Left ventricle myocardium inferior (tissue), 1 donor: ENCODE measurements around the gene PRKG1. TPM values are rescaled to one million over a fixed set of nuclear protein-coding genes. Genes with fewer than 3 reads are reported as not detected.
"Not testable (repeated sequence)": the region's sequence is repeated elsewhere in the genome, so short reads cannot be mapped to it uniquely, and the experiment has no call there.

Experiments
- DNase-seq: peaks from one replicate; pipeline ENCODE4 v3.0.0-alpha.2; 2020
- H3K27ac ChIP-seq: fragments of 200-600 bp; replicated peaks from 2 replicates; pipeline ENCODE4 v1.8.0; 2021
- H3K27me3 ChIP-seq: fragments of 200-600 bp; 2 replicates; pipeline ENCODE4 v1.8.0; 2021; ENCODE audit warnings: low read depth
- H3K36me3 ChIP-seq: fragments of 200-600 bp; 2 replicates; pipeline ENCODE4 v1.8.0; 2021
- H3K4me1 ChIP-seq: fragments of 200-600 bp; 2 replicates; pipeline ENCODE4 v1.8.0; 2021
- H3K4me3 ChIP-seq: fragments of 200-600 bp; 2 replicates; pipeline ENCODE4 v1.8.0; 2021; ENCODE audit warnings: mild to moderate bottlenecking, moderate library complexity
- H3K9me3 ChIP-seq: fragments of 200-600 bp; replicated peaks from 2 replicates; pipeline ENCODE4 v1.8.0; 2021
- CTCF ChIP-seq: fragments of 200-600 bp; IDR thresholded peaks from 2 replicates; pipeline ENCODE4 v1.8.0; 2021; ENCODE audit warnings: antibody characterized with exemption, mild to moderate bottlenecking, borderline replicate concordance
- intact Hi-C: fragments of 100-400 bp; cut with micrococcal nuclease; formaldehyde crosslinking; loops from one replicate; pipeline ENCODE4 v1.11.0; 2022
- total RNA-seq: library from RNA; stranded (reverse); fragmentation: NEBNext Ultra II Directional; extraction: Animal tissue kit (Norgen Biotek cat#: 25700); gene quantifications from one replicate; pipeline ENCODE4 v1.2.1, GENCODE V29; 2021
- donor health status: DM: no; HTN: yes; CAD: no; lungs with severe emphysema.

Gene PRKG1
- total RNA-seq, 1 donor from 2014 or later: 38.9 TPM

GRCh38 chr10:51158832-51159231, 84.5 kb downstream of the PRKG1 start:
- intact Hi-C loops: no loop called here
- H3K4me1 ChIP-seq: peaks cover 21% of the 10 kb centered on the region
- no peaks in the 10 kb centered on the region for H3K36me3 ChIP-seq
- no peak for TF ChIP-seq CTCF
- no peaks in the 10 kb centered on the region for H3K27me3 ChIP-seq
- no peak for DNase-seq
- no peaks in the 10 kb centered on the region for H3K9me3 ChIP-seq
- H3K4me3 ChIP-seq: no peak overlapping the region
- H3K27ac ChIP-seq: no peak overlapping the region

GRCh38 chr10:51159841-51160240, 85.6 kb downstream of the PRKG1 start:
- H3K4me3 ChIP-seq: no peak overlapping the region
- H3K27me3 ChIP-seq: no peaks in the 10 kb centered on the region
- H3K4me1 ChIP-seq: peaks cover 21% of the 10 kb centered on the region
- no peaks in the 10 kb centered on the region for H3K36me3 ChIP-seq
- intact Hi-C loops: no loop called here
- no peaks in the 10 kb centered on the region for H3K9me3 ChIP-seq
- no peak overlapping the region for H3K27ac ChIP-seq
- TF ChIP-seq CTCF: no peak
- DNase-seq: no peak

- Histone ChIP-seq H3K9me3 (peaks cover 5% of the 10 kb centered on the region), H3K27ac (no peak overlapping the region), H3K4me3 (no peak overlapping the region), H3K27me3 (no peaks in the 10 kb centered on the region), H3K4me1 (peaks cover 21% of the 10 kb centered on the region), H3K36me3 (no peaks in the 10 kb centered on the region)
- no peak for TF ChIP-seq CTCF
- peak; percentile 55 for DNase-seq
- intact Hi-C loops: no loop called here
These were observed 87.7 kb downstream of the PRKG1 start for GRCh38 chr10:51162002-51162401.

GRCh38 chr10:51163380-51164049, 89.2 kb downstream of the PRKG1 start:
- peaks cover 21% of the 10 kb centered on the region for H3K4me1 ChIP-seq
- H3K27ac ChIP-seq, intact Hi-C loops, DNase-seq, H3K27me3 ChIP-seq, H3K4me3 ChIP-seq, H3K36me3 ChIP-seq, H3K9me3 ChIP-seq: not testable (repeated sequence)

- Histone ChIP-seq H3K4me1 (no peaks in the 10 kb centered on the region), H3K27me3 (no peaks in the 10 kb centered on the region), H3K9me3 (peaks cover 5% of the 10 kb centered on the region), H3K36me3 (no peaks in the 10 kb centered on the region), H3K27ac (no peak overlapping the region), H3K4me3 (no peak overlapping the region)
- no peak for TF ChIP-seq CTCF
- no peak for DNase-seq
- intact Hi-C loops: no loop called here
These were observed 94.0 kb downstream of the PRKG1 start for GRCh38 chr10:51168086-51168815.

GRCh38 chr10:51169111-51169510, 94.8 kb downstream of the PRKG1 start:
- TF ChIP-seq CTCF: no peak
- DNase-seq: no peak
- Histone ChIP-seq H3K9me3 (peaks cover 5% of the 10 kb centered on the region), H3K27ac (no peak overlapping the region), H3K4me3 (no peak overlapping the region), H3K27me3 (no peaks in the 10 kb centered on the region), H3K36me3 (no peaks in the 10 kb centered on the region), H3K4me1 (no peaks in the 10 kb centered on the region)
- intact Hi-C loops: no loop called here
